ENCODE results near the gene MPL.
A peak's percentile ranks its signal among the peaks of the same experiment; 100 is the strongest.

The MPL gene

GRCh38 chr1:43327549-43328292 is 9.9 kb upstream of the MPL start:
- no peak for DNase-seq

GRCh38 chr1:43329995-43330751 is 7.4 kb upstream of the MPL start:
- DNase-seq, result no peak

- no peak for DNase-seq
Measured at GRCh38 chr1:43331688-43332087, 5.9 kb upstream of the MPL start.

- no peak for DNase-seq
Measured at GRCh38 chr1:43334453-43335205, 3.0 kb upstream of the MPL start.

- DNase-seq, result no peak
Measured at GRCh38 chr1:43338001-43338400, 383 bp downstream of the MPL start.

GRCh38 chr1:43339584-43340232 is 2.1 kb downstream of the MPL start:
- no peak for DNase-seq

- DNase-seq, result no peak
Measured at GRCh38 chr1:43340559-43340958, 2.9 kb downstream of the MPL start.

- DNase-seq, result no peak
Measured at GRCh38 chr1:43344267-43344850, 6.7 kb downstream of the MPL start.

GRCh38 chr1:43345120-43345519 is 7.5 kb downstream of the MPL start:
- no peak for DNase-seq

GRCh38 chr1:43346636-43347035 is 9.0 kb downstream of the MPL start:
- DNase-seq, result no peak

GRCh38 chr1:43348343-43348808 is 10.8 kb downstream of the MPL start:
- no peak for DNase-seq

GRCh38 chr1:43348809-43349593 is 11.4 kb downstream of the MPL start:
- peak in 1 of 4 experiments; percentile 23 for DNase-seq

- DNase-seq, result no peak
Measured at GRCh38 chr1:43349594-43350306, 12.1 kb downstream of the MPL start.

- no peak for DNase-seq
Measured at GRCh38 chr1:43350976-43351375, 13.4 kb downstream of the MPL start.

GRCh38 chr1:43351421-43352350 is 14.1 kb downstream of the MPL start:
- DNase-seq, result no peak

GRCh38 chr1:43352351-43352705 is 14.7 kb downstream of the MPL start:
- DNase-seq, result no peak

GRCh38 chr1:43352881-43353280 is 15.3 kb downstream of the MPL start:
- DNase-seq, result no peak

GRCh38 chr1:43354471-43354870 is 16.9 kb downstream of the MPL start:
- DNase-seq, result no peak

GRCh38 chr1:43354936-43355335 is 17.3 kb downstream of the MPL start:
- no peak for DNase-seq

- DNase-seq, result no peak
Measured at GRCh38 chr1:43357251-43357650, 19.6 kb downstream of the MPL start.
